ENCODE data around the gene SLC35G1. TPM values are rescaled to one million over a fixed set of nuclear protein-coding genes. Genes with fewer than 3 reads are reported as not detected.

SLC35G1 gene
- total RNA-seq, 2 experiments from 2014 or later, result 2.9 to 3.1 TPM

DNA sequence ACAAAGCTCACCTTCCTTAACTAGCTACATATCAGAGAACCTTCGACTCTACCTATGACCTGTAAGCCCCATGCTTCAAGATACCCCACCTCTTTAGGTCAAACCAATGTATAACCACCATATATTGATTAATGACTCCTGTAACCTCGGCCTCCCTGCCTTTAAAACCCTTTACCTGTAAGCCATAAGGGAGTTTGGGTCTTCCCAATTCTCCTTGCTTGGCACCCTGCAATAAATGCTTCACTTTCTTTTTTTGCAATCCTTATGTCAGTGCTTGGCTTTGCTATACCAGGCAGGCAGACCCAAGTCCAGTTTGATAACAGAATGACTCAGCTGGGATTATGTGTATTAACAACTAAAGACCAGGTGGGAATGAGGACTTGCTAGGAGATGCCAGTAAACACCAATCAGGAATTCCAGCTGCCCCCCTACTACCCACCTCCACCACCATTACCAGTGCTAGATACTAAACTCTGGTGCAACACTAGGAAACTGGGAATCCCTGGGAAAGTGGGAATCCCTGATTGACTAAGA, 22.0 kb upstream of the SLC35G1 start:
- no peaks in the 10 kb centered on the region for H3K36me3 ChIP-seq (ENCODE audit: insufficient read depth, low read length)
- POLR2A ChIA-PET, result no interaction called here
- Mint-ChIP-seq H3K36me3 (ENCODE audit: low read depth) (no peaks in the 10 kb centered on the region), H3K4me3 (no peak overlapping the region), H3K27me3 (peaks cover 72% of the 10 kb centered on the region), H3K9me3 (no peaks in the 10 kb centered on the region), H3K27ac (no peak overlapping the region), H3K4me1 (ENCODE audit: low read depth) (no peaks in the 10 kb centered on the region)
- no peak overlapping the region for H3K27ac ChIP-seq (ENCODE audit: low read depth in 1 of 2, low read length in 2 of 2)
- H3K9me3 ChIP-seq (ENCODE audit: control insufficient read depth in 1 of 2, insufficient read depth in 1 of 2, low read length in 2 of 2), result no peaks in the 10 kb centered on the region
- H3K4me1 ChIP-seq (ENCODE audit: insufficient read depth, low read length), result no peaks in the 10 kb centered on the region
- CTCF ChIA-PET, result no interaction called here
- DNase-seq (no peak), ATAC-seq (ENCODE audit: poor library complexity) (no peak)
- no peak overlapping the region for H3K4me3 ChIP-seq (ENCODE audit: low read length)
- intact Hi-C loops (cut with DNase I, micrococcal nuclease), result no loop called here
- peaks cover 4 to 18% of the 10 kb centered on the region in 2 experiments for H3K27me3 ChIP-seq (ENCODE audit: control insufficient read depth in 1 of 2, insufficient read depth in 2 of 2, low read length in 2 of 2)
- TF ChIP-seq CTCF (IDR thresholded peaks at IDR 0.05), result no peak

- no peaks in the 10 kb centered on the region for H3K36me3 ChIP-seq (ENCODE audit: insufficient read depth, low read length)
- intact Hi-C loops (cut with DNase I, micrococcal nuclease), result no loop called here
- no peaks in the 10 kb centered on the region for H3K9me3 ChIP-seq (ENCODE audit: control insufficient read depth in 1 of 2, insufficient read depth in 1 of 2, low read length in 2 of 2)
- ChIA-PET POLR2A (no interaction called here), CTCF (interaction anchor here (0.6 to 1.4 kb wide), 2 partner anchors 15 to 425 kb away, joined by 3 read pairs; no protein-coding TSS in a partner anchor)
- no peak for TF ChIP-seq CTCF (IDR thresholded peaks at IDR 0.05)
- H3K27me3 ChIP-seq (ENCODE audit: control insufficient read depth in 1 of 2, insufficient read depth in 2 of 2, low read length in 2 of 2), result peaks cover 4 to 17% of the 10 kb centered on the region in 2 experiments
- no peak for ATAC-seq (ENCODE audit: poor library complexity)
- H3K4me3 ChIP-seq (ENCODE audit: low read length), result no peak overlapping the region
- H3K27ac ChIP-seq (ENCODE audit: low read depth in 1 of 2, low read length in 2 of 2), result no peak overlapping the region
- Mint-ChIP-seq H3K27me3 (peaks cover 73% of the 10 kb centered on the region), H3K9me3 (no peaks in the 10 kb centered on the region), H3K4me3 (no peak overlapping the region), H3K36me3 (ENCODE audit: low read depth) (no peaks in the 10 kb centered on the region), H3K4me1 (ENCODE audit: low read depth) (no peaks in the 10 kb centered on the region), H3K27ac (no peak overlapping the region)
- no peak for DNase-seq
- H3K4me1 ChIP-seq (ENCODE audit: insufficient read depth, low read length), result no peaks in the 10 kb centered on the region
Measured at GRCh38 chr10:93872375-93873158, 21.2 kb upstream of the SLC35G1 start.

DNA sequence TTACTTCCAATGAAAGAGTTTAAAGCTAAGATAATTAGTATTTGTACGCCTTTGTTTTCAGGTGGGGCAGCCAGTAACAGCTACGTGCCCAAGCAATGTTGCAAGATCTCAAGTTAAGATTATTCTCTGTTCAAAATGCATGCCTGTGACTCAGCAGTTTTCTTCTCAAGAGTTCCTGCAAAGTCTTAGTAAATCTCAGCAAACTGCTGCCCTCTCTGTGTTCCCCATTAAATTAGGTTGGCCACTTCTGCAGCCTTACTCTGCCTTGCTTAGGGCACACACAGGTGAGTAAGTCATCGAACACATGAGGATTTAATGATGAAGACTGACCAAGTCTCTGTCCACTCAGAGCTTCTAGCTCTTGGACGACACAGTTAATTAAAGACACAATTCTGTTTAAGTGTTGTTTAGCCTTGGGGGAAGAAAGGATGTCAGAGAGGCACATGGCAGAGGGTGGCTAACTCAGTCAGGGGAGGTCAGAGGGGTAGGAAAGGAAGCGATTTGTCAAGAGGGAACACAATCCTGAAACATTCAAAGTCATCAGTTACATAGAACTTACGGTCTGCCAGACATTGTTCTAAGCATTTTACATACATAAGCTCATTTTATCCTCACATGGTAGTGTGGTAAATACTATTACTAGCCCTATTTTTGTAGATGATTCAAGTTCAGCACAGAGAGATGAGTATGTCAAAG, 20.2 kb upstream of the SLC35G1 start:
- Mint-ChIP-seq H3K27ac (no peak overlapping the region), H3K27me3 (peaks cover 74% of the 10 kb centered on the region), H3K4me1 (ENCODE audit: low read depth) (no peaks in the 10 kb centered on the region), H3K36me3 (ENCODE audit: low read depth) (no peaks in the 10 kb centered on the region), H3K9me3 (no peaks in the 10 kb centered on the region), H3K4me3 (no peak overlapping the region)
- Histone ChIP-seq H3K4me1 (ENCODE audit: insufficient read depth, low read length) (no peaks in the 10 kb centered on the region), H3K9me3 (ENCODE audit: control insufficient read depth in 1 of 2, insufficient read depth in 1 of 2, low read length in 2 of 2) (no peaks in the 10 kb centered on the region), H3K36me3 (ENCODE audit: insufficient read depth, low read length) (no peaks in the 10 kb centered on the region), H3K27ac (ENCODE audit: low read depth in 1 of 2, low read length in 2 of 2) (no peak overlapping the region), H3K4me3 (ENCODE audit: low read length) (no peak overlapping the region), H3K27me3 (ENCODE audit: control insufficient read depth in 1 of 2, insufficient read depth in 2 of 2, low read length in 2 of 2) (peaks cover 4 to 17% of the 10 kb centered on the region in 2 experiments)
- ATAC-seq (ENCODE audit: poor library complexity), result no peak
- ChIA-PET CTCF (interaction anchor here (0.6 to 1.4 kb wide), 2 partner anchors 14 to 424 kb away, joined by 3 read pairs; no protein-coding TSS in a partner anchor), POLR2A (interaction anchor here (0.6 to 1.3 kb wide), 2 partner anchors 21 to 278 kb away, joined by 3 read pairs; no protein-coding TSS in a partner anchor)
- intact Hi-C loops (cut with DNase I, micrococcal nuclease), result no loop called here
- no peak for TF ChIP-seq CTCF (IDR thresholded peaks at IDR 0.05)
- no peak for DNase-seq
